Stimulated activated CD8-positive, alpha-beta memory T cell treated with anti-CD3 and anti-CD28 coated beads, Interleukin-4, amount 100 ng/mL, for 24 hours (primary cell): ENCODE data around the gene TCAP.

Experiments used
- DNase-seq: peaks from one replicate; pipeline ENCODE4 v3.0.0-alpha.2; 2020; ENCODE audit warnings: low read depth

The TCAP gene, protein sequence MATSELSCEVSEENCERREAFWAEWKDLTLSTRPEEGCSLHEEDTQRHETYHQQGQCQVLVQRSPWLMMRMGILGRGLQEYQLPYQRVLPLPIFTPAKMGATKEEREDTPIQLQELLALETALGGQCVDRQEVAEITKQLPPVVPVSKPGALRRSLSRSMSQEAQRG

DNA sequence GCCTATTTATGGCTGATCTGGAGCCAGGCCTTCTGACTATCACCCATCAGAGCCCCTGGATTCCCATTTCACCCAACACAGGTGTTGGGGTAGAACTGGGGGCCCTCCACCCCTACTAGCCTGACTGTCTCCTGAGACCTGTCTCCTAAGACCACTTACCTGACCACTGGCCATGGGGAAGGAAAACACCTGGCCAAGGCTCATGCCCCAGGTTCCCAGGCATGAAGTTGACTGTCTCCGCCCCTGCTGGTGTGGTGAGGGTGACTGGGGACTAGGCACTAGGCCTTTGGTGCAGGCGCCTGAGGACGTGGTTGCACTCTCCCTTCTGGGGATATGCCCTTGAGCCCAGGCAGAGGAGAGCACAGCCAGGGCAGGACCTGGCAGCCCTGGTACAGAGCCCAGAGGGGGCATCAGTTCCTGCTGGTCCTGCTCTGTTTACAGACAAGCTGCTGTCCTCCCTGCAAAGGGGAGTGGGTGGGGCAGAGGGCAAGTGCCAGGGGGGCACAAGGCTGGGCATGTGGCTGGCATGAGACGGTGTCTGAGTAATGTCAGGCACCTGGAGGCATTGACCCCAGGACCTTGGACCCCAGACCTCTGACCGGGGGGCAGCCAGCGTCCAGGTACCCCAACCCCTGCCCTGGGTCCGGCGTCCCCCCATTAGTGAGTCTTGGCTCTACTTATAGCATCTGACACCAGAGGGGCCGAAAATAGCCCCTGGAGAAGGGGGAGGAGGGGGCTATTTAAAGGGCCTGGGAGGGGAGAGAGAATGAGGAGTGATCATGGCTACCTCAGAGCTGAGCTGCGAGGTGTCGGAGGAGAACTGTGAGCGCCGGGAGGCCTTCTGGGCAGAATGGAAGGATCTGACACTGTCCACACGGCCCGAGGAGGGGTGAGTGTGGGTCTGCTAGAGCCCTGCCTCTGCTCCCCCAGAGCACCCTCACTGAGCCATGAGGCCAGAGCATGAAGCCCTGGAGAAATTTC lies at the start of gene TCAP:
Gene TCAP, plus strand, starts transcription at position 769 of the 981 bp plus-strand sequence. Its CDS starts 11 bp downstream, at position 780.
- no peak for DNase-seq

DNA sequence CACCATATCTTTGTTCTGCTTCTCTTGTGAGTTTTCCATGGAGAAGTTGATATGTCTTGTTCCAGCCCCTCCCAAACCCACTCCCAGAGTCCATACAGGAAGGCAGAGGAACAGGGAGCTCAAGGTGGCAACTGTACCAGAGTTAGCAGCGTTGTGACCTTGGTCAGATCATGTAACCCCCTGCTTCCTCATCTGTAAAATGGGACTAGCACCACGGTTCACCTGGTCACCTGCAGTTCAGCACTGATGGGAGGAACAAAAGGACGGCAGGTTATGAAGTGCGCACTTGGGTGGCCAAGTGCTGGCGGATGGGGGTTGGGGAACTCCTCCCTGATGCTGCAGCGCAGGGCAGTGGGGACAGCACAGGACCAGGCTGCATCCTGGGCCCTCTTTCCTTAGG lies 49.7 kb upstream of the TCAP start:
- no peak for DNase-seq

DNA sequence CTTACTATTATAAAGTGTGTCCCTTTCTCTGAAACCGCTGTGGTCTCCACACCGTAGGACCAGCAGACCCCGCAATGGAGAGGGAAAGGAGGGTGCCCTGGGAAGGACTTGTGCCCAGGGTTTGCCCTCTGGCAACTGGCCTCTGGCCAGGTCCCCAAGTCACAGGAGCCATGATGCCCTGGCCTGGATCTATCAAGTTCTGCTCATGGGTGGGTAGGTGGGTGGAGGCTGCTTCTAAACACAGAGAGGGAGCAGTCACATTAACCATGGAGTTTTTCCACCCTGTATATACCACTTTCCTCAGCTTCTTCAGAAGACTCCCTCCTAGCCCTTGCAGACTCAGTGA lies 48.1 kb upstream of the TCAP start:
- DNase-seq: no peak

DNA sequence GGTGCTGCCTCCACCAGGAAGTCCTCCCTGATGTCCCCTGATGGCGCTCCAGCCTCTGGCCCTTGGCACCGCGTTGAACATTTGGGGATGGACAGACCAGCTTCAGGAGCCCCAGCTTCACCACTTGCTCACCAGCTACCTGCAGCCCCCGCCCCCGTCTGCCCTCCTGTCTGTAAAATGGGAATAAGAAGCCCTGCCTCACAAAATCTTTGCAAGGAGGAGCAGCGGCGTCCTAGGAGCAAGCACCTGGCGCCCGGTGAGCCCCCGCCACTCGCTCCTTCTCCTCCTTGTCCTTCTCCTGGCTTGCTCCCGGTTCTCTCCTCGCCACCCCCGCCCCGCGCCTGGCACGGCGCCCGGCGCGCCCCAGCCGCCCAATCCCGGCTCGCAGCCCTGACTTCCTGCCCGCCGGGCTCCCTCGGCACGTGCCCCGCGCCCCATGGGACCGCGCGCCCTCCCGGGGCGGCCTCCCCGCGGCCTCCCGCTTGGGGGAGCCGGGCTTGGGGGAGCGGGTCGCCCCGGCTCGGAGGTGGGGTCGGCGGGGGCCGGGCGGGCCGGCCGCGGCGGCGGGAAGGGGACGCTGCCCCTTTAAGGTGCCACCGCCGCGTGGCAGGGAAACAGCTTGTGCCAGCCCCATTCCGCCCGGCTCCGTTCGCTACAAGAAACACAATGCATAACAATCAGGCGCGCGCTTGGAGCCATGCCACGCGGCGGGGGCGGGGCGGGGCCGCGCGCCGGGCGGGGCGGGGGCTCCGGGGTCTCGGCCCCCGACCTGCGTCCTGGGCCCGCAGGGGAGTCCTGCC lies 47.5 kb upstream of the TCAP start:
- DNase-seq: peak; percentile 33

DNA sequence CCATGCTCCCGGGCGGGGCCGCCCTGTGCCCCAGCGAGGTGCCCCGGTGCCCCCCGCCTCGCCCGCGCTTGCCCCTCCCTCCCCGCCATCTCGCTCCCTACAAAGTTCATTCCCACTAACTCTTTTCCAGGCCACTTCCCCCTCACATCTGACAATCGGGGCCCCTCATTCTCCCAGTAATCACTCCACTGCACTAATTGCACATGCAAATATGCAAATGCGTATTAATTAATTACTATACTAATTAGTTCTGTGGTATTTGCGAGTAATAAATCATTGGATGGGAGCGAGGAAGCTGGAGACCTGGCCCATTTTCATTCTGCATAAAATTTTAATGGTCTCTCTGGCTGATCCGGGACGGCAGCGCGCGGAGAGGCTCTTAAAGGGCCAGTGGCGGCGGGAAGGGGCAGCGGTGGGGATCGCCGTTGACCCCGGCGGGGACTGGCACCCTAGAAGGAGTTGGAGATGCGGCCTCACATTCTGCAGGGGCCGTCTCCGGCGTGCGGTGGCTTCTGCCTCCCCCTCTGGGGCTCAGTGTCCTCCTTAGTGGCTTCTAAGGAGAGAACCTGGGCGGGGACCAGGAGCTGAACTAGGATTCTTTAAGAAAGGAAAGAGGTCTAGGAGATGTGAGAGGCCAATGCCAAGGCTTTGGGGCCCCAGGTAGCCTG lies 46.8 kb upstream of the TCAP start:
- no peak for DNase-seq

DNA sequence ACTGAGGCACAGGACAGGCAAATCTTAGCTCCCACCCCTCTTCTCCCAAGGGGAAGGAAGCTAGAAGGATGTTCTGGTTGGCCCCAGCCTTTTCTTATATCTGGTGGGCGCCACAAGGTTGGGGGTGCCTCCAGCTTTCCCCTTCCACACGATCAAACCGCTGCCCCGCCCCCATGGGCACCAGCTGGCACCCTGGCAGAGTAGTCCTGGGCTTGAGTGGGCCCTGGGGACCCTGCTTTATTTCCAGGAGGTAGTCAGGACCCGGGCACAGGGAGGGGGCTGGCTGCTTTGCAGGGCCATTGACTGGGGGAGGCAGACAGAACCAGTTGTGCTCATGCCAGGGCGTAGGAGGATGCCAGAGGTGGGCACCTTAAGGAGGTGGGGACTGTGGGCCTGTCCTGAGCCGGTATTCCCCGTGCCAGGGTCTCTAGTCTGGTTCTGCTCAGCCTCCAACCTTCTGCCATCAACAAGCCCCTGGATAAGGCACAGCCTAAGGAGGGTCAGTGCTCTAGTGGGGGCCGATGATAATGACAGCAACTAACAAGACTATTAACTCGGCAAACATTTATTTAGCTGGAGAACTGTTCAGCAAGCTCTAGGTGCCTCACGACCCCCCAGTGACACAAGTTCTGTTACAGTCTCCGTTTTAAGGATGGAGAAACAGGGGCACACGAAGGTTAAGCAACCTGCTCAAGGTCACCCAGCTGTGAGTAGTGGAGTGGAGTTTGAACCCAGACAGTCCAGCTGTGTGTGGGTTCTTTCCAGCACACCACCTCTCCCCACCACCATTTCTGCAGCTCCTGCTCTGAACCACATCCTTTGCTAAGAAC lies 46.0 kb upstream of the TCAP start:
- no peak for DNase-seq

DNA sequence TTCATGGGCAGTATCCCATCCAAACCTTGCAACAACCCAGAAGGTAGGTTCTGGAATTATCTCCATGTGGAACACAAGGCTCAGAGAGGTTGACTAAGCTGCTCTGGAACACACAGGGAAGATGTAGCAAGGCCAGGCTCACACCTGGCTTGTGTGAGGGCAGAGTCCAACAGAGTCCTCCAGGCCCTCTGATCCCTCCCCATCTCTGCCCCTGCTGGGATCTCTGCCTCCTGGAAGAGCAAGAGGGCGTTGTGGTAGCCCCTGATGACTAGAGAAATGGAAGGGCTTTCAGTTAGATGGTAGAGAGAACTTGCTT lies 45.4 kb upstream of the TCAP start:
- no peak for DNase-seq

DNA sequence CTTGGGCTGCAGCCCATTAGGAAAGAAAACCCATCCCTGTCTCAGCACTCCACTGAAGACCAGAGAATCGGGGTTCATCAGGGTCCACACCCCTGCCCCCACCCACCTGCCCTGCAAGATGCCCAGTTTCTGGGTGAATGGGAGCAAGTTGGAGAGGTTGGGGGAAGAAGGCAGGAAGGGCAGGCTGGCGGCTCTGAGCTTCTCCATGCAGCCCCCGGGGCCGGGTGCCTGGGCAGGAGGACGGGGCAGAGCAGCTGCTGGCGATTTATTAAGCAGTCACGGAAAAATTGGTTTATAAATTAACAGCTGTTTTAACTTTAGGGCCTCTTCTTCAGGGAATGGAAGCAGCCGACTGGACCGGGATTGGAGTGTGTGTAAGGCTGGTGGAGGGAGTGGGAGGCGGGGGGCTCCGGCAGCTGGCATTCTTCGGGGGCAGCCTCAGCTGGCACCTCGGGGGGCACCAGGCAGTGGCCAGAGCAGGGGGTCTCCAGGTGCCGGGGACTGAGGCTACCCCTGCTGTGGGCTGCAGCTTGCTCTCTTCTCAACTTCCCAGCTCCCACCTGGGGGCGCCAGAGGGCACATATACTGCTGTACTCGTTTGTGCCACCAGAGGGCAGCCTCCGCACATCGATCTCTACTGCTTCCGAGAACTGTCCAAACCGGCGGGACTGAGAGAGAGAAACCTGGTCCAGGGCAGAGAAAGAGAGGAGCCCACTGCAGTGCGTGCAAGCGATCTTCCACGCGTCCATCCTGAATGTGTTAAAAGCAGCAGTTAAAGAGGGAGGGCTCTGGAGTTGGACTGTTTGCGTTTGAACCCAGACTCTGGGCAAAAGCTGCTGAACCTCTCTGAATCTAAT lies 43.4 kb upstream of the TCAP start:
- peak; percentile 76 for DNase-seq

DNA sequence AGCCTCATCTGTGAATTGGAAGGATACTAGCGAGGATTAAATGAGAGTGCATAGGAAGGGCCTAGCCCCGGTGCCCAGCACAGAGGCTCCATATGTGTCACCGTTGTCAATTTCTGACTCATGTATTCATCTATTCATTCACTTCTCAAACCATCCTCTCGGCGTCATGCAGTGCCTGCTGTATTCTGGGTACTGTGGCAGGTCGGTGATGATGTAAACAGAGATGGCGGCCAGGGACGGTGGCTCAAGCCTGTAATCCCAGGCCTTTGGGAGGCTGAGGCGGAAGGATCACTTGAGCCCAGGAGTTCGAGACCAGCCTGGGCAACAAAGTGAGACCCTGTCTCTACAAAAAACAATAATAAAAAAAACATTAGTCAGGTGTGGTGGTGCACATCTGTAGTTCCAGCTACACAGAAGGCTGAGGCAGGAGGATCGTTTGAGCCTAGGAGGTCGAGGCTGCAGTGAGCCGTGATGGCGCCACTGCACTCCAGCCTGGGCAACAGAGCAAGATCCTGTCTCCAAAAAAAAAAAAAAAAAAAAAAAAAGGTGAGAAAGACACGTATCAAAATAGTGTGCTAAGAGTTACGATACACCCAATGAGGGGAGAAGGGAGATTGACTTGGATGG lies 42.7 kb upstream of the TCAP start:
- peak; percentile 19 for DNase-seq

DNA sequence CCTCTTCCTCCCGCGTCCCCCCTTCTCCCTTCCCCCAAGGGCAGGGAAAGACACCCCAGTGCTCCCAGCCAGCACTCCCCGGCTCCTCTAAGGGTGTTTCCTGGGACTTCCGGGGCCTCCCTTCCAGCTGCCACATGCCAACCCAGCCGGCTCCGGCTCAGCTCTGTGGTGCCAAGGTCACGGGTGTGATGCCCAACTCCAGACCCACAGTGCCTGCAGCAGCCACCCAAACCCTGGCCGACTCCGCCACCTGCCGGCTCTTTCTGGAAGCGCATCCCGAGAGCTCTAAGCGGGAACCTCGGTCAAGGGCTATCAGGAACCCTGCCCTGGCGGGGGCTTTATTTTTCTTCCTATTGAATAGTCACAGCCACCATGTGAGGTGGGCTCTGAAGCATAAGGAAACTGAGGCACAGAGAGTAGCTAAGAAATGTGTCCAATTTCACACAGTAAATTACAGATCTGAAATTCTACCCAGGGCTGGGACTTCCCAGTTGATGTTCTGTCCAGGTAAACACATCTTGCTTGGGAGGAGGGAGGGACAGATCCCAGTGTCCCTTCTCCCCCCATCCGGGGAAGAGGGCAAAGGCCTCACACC lies 41.7 kb upstream of the TCAP start:
- peak; percentile 78 for DNase-seq

DNA sequence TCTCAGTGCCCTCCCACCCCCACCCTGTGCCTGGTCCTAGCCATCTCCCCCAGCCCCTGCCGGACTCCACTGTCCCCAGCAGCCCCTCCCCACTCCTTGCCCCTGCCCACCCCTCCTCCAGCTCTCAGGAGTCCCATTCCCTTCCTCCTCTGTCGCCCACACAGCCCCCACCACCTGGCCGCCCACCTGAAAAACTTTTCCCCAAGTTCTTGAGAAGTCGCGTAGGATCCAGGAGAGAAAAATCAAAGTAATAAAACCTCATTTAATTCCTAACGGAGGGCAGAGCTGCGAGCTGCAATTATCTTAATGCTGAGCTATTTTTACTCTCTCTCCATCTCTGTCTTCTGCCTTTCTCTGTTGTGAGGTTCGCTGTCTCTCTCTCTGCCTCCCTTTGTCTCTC lies 40.8 kb upstream of the TCAP start:
- no peak for DNase-seq

DNA sequence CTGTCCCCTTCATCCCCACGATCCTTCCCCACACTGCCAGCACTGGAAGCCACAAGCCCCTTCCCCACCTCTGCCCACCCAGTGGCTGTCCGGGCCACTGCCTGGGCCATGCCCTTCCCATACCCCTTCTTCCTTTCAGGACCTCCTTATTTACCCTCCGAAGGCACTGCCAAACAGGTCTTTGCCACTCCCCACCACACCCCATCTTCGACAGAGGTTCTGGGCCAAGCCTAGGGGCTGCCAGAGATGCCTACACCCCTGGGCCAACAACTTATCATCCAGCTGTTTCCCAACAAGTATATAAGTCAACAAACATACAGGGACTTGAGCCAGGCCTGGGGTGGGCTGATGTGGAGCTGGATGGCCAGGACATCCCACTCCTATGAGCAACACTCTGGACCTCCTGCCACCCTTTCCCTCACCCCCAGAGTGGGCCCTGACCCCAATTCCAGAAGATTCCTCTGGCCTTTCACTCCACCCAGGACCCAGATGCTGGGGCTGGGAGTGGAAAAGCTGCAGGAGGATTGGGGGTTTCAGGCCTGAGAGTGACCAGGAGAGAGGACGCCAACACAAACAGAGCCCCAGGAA lies 39.9 kb upstream of the TCAP start:
- DNase-seq: no peak

DNA sequence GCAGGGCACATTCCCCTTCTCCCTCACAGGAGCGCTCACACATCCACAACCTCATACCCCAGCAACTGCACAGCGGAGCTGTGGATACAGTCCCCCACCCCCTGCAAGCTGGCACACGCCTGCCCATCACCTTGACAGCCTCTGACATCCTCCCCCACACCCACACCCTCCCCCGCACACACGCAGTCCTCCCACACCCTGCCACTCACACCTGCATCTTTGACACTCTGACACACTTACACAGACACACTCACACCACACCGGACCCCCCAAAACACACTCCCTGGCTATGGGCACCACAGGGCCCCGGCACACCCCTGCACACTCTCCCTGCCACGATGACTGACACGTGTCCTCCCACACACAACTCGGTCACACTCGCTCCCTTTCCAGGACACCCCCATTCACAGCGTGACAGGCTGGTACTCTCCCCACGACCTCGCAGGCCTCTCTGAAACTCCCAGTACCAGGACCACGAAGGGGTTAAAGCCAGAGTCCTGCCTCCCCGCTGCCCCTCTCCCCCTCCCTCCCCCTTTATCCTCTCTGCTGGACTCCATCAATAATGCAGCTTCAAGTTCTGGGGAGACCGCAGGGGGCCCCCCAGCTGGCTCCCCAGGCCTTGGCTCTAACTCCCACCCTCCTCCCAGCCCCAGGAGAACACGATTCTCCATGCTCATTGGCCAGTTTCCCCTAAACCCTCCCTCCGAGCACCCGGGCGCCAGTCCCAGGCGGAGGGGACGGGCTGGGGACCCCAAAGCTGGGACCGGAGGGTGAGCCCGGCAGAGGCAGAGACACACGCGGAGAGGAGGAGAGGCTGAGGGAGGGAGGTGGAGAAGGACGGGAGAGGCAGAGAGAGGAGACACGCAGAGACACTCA lies 38.7 kb upstream of the TCAP start, which contains the start of gene PPP1R1B:
Gene PPP1R1B, plus strand, starts transcription at position 782 of the 876 bp plus-strand sequence. CDS start 441 bp downstream, outside the sequence.
- no peak for DNase-seq

DNA sequence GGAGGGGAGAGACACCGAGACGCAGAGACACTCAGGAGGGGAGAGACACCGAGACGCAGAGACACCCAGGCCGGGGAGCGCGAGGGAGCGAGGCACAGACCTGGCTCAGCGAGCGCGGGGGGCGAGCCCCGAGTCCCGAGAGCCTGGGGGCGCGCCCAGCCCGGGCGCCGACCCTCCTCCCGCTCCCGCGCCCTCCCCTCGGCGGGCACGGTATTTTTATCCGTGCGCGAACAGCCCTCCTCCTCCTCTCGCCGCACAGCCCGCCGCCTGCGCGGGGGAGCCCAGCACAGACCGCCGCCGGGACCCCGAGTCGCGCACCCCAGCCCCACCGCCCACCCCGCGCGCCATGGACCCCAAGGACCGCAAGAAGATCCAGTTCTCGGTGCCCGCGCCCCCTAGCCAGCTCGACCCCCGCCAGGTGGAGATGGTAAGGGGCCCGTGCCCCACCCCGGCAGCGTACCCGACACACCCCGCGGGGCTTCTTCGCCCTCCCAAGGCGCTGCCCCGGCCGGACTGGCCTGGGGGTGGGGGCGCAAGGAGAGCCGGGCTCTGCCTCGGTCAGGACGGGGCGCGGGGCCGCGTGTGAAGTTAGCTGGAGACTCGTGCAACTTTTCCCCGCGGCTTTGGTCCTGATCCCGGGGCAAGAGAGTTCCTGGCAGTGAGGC lies 38.0 kb upstream of the TCAP start:
- DNase-seq: no peak

DNA sequence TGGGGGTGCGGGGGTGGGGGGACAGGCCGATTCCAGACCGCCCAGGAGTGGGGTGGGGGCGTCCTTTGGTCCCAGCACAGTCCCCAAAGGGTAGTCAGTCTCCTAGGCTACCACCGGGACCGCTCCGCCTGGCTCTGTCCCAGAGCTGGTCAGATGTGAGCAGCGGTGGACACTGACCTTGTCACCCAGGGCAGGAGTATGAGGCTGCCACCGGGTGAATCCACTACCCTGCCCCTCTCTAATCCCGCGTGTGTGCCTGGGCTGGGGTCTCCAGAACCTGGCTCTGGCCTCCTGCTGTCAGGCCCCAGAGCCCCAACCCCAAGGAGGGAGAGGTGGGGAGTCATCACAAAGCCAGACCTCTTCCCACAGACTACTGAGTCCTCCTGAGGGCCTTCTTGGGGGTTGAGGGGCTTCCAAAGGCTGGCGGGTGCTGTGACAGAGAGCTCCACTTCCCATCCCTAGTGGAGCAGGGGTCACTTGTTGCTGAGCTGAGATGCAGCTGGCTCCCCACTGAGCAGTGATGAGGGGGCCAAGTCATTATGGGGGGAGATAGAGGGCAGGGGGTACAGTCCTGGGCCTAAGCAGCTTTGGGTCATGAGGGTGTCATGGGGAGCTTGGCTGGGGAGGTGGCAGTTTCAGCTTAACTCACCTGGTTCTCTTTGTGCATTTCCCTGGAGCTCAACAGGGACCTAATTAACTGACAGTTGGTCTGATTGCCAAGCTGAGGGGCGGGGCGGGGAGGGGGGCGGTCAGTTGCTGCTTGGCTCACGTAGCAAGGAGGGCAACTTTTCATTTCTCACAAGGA lies 37.2 kb upstream of the TCAP start:
- DNase-seq: no peak

DNA sequence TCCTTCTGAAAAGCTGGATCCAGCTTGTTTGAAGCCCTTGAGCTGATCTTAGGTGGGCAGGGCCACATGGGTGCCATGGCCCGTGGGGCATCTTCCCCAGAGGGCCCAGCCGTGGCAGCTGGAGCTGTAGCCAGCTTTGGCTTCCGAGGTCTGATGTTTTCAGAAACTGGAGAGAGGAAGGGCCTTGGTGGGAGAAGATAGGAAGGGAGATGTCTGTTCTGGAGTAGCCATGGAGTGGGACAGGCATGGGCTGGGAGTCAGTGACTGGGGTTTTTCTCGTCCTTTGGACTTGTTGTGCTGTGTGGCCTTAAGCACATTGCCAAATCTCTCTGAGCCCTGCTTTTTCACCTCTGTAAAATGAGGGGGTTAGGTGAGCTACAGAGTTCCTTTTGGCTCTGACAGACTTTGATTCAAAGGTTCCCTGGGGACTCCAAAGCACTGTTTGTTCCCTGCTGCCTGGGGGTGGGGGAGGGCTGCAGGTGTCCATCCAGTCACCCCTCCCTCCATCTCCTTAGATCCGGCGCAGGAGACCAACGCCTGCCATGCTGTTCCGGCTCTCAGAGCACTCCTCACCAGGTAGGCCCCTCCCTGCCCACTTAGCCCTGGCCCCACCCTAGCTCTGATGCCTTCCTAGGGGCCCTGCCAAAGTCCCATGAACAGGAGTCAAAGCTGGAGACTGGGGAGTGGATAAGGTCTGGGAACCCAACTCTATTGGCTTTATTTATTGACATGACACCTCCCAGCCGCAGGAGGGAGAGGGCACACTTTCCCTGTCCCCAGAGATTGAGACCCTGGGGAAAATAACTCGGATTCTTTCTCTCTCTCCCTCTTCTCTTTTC lies 36.3 kb upstream of the TCAP start:
- DNase-seq: no peak
